ENCODE data around the gene MUS81. TPM values are rescaled to one million over a fixed set of nuclear protein-coding genes. Genes with fewer than 3 reads are reported as not detected.

The MUS81 gene
- polyA plus RNA-seq, 2 of the 4 experiments (the other 2 are of a cell fraction) = 27.8 to 33.4 TPM

DNA sequence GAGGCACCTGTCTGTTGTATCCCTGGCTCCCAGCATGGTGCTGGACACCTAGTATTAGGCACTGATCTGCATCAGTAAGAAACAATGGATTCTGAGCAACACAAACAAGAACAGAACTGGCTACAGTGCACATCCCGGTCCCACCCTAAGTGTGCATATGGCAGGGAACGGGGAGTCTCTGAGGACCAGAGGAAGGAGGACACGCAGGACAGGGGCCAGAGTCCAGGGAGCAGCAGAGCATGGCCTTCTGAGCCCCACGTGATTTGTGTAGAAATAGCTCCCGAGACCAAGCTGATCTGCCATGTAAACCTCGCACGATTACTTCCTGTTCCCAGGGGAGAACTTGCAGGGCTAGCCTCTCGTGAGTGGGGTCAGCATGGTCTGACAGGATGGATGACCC lies 39.1 kb upstream of the MUS81 start:
- Histone ChIP-seq H3K4me2 (no peak overlapping the region), H3K9me3 (no peaks in the 10 kb centered on the region), H3K4me1 (peaks cover 6% of the 10 kb centered on the region; the same call in 1 of the 3 replicates), H3K27ac (no peak overlapping the region), H3K4me3 (no peak overlapping the region)
- DNase-seq (ENCODE audit: low read depth in 1 of 2, low spot score in 1 of 2) (no peak), ATAC-seq (no peak), FAIRE-seq (no peak)
- ChIA-PET CTCF (interaction anchor here (1.5 to 14.1 kb wide), 2 partner anchors 39 to 110 kb away, joined by 3 to 222 read pairs; partner anchors contain the start of gene KAT5), POLR2A (interaction anchor here (0.8 kb wide), 1 partner anchor 100 kb away, joined by 4 read pairs; the partner anchor contains the start of gene RNASEH2C)
- TF ChIP-seq, protein P1, sequence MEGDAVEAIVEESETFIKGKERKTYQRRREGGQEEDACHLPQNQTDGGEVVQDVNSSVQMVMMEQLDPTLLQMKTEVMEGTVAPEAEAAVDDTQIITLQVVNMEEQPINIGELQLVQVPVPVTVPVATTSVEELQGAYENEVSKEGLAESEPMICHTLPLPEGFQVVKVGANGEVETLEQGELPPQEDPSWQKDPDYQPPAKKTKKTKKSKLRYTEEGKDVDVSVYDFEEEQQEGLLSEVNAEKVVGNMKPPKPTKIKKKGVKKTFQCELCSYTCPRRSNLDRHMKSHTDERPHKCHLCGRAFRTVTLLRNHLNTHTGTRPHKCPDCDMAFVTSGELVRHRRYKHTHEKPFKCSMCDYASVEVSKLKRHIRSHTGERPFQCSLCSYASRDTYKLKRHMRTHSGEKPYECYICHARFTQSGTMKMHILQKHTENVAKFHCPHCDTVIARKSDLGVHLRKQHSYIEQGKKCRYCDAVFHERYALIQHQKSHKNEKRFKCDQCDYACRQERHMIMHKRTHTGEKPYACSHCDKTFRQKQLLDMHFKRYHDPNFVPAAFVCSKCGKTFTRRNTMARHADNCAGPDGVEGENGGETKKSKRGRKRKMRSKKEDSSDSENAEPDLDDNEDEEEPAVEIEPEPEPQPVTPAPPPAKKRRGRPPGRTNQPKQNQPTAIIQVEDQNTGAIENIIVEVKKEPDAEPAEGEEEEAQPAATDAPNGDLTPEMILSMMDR (IDR thresholded peaks at IDR 0.05) = no peak
- no peak for TF ChIP-seq POLR2A (IDR thresholded peaks at IDR 0.05; ENCODE audit: low read length)
- no peak for TF ChIP-seq BHLHE40 (IDR thresholded peaks at IDR 0.05; ENCODE audit: low read depth, low read length)
- no peak for TF ChIP-seq HOXB13 (CRISPR knock-in tag; IDR thresholded peaks at IDR 0.05; ENCODE audit: low read depth)
- TF ChIP-seq, protein P2, sequence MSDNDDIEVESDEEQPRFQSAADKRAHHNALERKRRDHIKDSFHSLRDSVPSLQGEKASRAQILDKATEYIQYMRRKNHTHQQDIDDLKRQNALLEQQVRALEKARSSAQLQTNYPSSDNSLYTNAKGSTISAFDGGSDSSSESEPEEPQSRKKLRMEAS (IDR thresholded peaks at IDR 0.05) = no peak
- TF ChIP-seq CEBPB (IDR thresholded peaks at IDR 0.05) = no peak
- TF ChIP-seq HOXB5 (CRISPR knock-in tag; IDR thresholded peaks at IDR 0.05) = no peak
- TF ChIP-seq POLR2AphosphoS2 (conservative IDR thresholded peaks at IDR 0.05; ENCODE audit: low read length) = no peak
- TF ChIP-seq, protein P3, sequence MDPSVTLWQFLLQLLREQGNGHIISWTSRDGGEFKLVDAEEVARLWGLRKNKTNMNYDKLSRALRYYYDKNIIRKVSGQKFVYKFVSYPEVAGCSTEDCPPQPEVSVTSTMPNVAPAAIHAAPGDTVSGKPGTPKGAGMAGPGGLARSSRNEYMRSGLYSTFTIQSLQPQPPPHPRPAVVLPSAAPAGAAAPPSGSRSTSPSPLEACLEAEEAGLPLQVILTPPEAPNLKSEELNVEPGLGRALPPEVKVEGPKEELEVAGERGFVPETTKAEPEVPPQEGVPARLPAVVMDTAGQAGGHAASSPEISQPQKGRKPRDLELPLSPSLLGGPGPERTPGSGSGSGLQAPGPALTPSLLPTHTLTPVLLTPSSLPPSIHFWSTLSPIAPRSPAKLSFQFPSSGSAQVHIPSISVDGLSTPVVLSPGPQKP (IDR thresholded peaks at IDR 0.05; ENCODE audit: low read depth, low read length) = no peak
- TF ChIP-seq CHD2 (IDR thresholded peaks at IDR 0.05; ENCODE audit: low read length, partially characterized antibody) = no peak
- TF ChIP-seq TFCP2L1 (CRISPR knock-in tag; IDR thresholded peaks at IDR 0.05) = no peak
- no peak for TF ChIP-seq GATA3 (IDR thresholded peaks at IDR 0.05; ENCODE audit: borderline replicate concordance)
- TF ChIP-seq NPAS2 (CRISPR knock-in tag; IDR thresholded peaks at IDR 0.05; ENCODE audit: borderline replicate concordance) = no peak
- TF ChIP-seq, protein P4, sequence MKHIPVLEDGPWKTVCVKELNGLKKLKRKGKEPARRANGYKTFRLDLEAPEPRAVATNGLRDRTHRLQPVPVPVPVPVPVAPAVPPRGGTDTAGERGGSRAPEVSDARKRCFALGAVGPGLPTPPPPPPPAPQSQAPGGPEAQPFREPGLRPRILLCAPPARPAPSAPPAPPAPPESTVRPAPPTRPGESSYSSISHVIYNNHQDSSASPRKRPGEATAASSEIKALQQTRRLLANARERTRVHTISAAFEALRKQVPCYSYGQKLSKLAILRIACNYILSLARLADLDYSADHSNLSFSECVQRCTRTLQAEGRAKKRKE (CRISPR knock-in tag; IDR thresholded peaks at IDR 0.05; ENCODE audit: low read depth) = no peak
- 65% methylated on average over 4 of the region's 8 CpGs for WGBS (ENCODE audit: missing lambda C conversion rate)

DNA sequence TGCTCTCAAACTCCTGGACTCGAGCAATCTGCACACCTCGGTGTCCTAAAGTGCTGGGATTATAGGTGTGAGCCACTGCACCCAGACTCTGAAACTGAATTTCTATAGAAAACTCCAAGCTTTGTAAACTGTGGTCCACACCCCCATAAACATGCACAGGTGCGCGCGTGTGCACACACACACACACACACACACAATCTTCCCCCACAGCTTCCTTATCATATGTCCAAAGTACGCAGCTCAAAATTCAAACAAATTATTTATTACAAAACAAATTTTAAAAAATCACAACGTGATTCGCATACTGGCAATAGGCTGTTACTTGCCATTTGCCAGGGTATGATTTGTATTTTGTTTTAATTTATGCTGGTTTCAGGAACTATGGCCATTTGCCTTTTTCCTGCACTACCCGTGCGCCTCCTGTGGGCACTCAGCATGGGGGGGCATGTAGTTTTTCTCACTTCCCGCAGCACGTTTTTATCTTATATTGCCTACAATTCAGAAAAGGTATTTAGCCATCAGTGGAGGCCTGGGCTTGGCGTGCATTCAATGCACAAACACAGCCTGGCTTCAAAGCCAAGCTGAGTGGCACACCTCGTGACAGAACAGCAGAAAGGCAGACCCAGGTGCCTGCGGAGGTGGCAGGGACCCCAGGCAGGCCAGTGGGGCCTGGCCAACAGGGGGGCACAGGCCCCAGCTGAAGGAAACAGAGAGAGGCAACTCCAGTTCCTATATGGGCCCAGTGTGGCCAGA lies 37.3 kb upstream of the MUS81 start:
- no peak overlapping the region for H3K4me2 ChIP-seq
- TF ChIP-seq MYC (IDR thresholded peaks at IDR 0.05; ENCODE audit: borderline replicate concordance, low read length) (no peak), FOSL2 (IDR thresholded peaks at IDR 0.05) (no peak), FOSL2 (CRISPR knock-in tag; IDR thresholded peaks at IDR 0.05) (no peak), NPAS2 (CRISPR knock-in tag; IDR thresholded peaks at IDR 0.05; ENCODE audit: borderline replicate concordance) (no peak), RAD21 (conservative IDR thresholded peaks at IDR 0.05 in 1 of 2, IDR thresholded peaks at IDR 0.05 in 1 of 2) (no peak), MAFK (IDR thresholded peaks at IDR 0.05; ENCODE audit: partially characterized antibody) (no peak), RNF2 (IDR thresholded peaks at IDR 0.05; ENCODE audit: borderline replicate concordance, low read depth) (no peak), ZNF302 (CRISPR knock-in tag; IDR thresholded peaks at IDR 0.05) (no peak), ZC3H11A (IDR thresholded peaks at IDR 0.05) (no peak), RFX5 (IDR thresholded peaks at IDR 0.05) (no peak), JUNB (IDR thresholded peaks at IDR 0.05) (no peak), CBX2 (IDR thresholded peaks at IDR 0.05; ENCODE audit: borderline replicate concordance, low read depth) (no peak), EHMT2 (IDR thresholded peaks at IDR 0.05; ENCODE audit: low read depth) (no peak), JUN (IDR thresholded peaks at IDR 0.05) (no peak)
- TF ChIP-seq, protein P5, sequence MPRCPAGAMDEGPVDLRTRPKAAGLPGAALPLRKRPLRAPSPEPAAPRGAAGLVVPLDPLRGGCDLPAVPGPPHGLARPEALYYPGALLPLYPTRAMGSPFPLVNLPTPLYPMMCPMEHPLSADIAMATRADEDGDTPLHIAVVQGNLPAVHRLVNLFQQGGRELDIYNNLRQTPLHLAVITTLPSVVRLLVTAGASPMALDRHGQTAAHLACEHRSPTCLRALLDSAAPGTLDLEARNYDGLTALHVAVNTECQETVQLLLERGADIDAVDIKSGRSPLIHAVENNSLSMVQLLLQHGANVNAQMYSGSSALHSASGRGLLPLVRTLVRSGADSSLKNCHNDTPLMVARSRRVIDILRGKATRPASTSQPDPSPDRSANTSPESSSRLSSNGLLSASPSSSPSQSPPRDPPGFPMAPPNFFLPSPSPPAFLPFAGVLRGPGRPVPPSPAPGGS (IDR thresholded peaks at IDR 0.05) = no peak
- TF ChIP-seq, protein P6, sequence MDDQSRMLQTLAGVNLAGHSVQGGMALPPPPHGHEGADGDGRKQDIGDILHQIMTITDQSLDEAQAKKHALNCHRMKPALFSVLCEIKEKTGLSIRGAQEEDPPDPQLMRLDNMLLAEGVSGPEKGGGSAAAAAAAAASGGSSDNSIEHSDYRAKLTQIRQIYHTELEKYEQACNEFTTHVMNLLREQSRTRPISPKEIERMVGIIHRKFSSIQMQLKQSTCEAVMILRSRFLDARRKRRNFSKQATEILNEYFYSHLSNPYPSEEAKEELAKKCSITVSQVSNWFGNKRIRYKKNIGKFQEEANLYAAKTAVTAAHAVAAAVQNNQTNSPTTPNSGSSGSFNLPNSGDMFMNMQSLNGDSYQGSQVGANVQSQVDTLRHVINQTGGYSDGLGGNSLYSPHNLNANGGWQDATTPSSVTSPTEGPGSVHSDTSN (IDR thresholded peaks at IDR 0.05) = no peak
- TF ChIP-seq, protein P3 (IDR thresholded peaks at IDR 0.05; ENCODE audit: low read depth, low read length) = no peak
- ChIA-PET CTCF (interaction anchor here (0.6 to 14.1 kb wide), 7 partner anchors 16 to 200 kb away, joined by 3 to 222 read pairs (median 4); partner anchors contain the start of genes KAT5, MUS81 and RELA), POLR2A (interaction anchor here (1.0 to 2.2 kb wide), 2 partner anchors 35 to 111 kb away, joined by 5 to 8 read pairs; partner anchors contain the start of genes CFL1 and KAT5)
- WGBS (ENCODE audit: missing lambda C conversion rate) = 62% methylated on average over 15 of the region's 15 CpGs
- no peaks in the 10 kb centered on the region for H3K9me3 ChIP-seq
- H3K27ac ChIP-seq = no peak overlapping the region
- ATAC-seq (no peak), FAIRE-seq (no peak), DNase-seq (ENCODE audit: low read depth in 1 of 2, low spot score in 1 of 2) (no peak)
- no peaks in the 10 kb centered on the region for H3K4me1 ChIP-seq
- no peak overlapping the region for H3K4me3 ChIP-seq
